A673 (cell line): Measurements from ENCODE around the gene CPAMD8.

ENCODE experiments used
- EZH2 ChIP-seq: fragments of 200-600 bp; sonication (generic); IDR thresholded peaks from 2 replicates; pipeline ENCODE4 v1.6.1; 2017; ENCODE audit warnings: borderline replicate concordance, low read depth, mild to moderate bottlenecking, mixed read lengths, antibody characterized with exemption, low read length; ENCODE audit not compliant: poor library complexity, severe bottlenecking
- TF ChIP-seq, protein P1 (sequence below): fragments of 300-800, 200-600 bp; sonication (generic); conservative IDR thresholded peaks from 2 replicates; pipeline ENCODE4 v1.5.1; 2017; ENCODE audit warnings: low read depth, mild to moderate bottlenecking, antibody characterized with exemption, low read length, moderate library complexity, mixed read lengths

DNA sequence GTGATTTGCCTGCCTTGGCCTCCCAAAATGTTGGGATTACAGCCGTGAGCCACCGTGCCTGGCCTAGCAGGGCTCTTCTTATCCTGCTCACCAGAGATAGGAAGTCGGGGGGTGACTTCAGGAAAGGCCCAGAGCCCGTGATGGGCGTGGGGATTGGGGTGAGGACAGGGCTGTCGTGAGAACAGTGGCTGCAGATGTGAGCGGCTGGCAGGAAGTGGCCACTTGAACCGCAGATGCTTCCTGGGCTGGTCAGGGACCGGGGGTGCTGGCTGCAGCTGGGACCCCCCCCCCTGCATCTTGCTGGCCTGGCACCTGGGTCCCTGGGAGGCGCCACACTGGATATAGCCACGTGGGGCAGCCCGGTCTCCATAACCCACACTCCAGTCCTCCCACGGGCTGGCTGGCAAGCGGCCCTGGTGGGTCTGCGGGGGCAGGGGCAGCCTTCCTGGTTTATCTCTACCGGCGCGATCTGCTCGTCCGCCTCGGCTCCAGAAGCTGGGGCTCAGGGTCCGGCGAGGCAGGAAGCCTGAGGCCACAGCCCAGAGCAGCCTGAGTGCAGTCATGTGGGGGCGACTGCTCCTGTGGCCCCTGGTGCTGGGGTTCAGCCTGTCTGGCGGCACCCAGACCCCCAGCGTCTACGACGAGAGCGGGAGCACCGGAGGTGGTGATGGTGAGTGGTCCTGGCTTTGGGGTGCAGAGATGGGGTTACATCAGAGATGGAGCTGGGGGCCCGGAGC, 137.8 kb downstream of the CPAMD8 start, which contains the start of gene F2RL3:
- TF ChIP-seq, protein P1, sequence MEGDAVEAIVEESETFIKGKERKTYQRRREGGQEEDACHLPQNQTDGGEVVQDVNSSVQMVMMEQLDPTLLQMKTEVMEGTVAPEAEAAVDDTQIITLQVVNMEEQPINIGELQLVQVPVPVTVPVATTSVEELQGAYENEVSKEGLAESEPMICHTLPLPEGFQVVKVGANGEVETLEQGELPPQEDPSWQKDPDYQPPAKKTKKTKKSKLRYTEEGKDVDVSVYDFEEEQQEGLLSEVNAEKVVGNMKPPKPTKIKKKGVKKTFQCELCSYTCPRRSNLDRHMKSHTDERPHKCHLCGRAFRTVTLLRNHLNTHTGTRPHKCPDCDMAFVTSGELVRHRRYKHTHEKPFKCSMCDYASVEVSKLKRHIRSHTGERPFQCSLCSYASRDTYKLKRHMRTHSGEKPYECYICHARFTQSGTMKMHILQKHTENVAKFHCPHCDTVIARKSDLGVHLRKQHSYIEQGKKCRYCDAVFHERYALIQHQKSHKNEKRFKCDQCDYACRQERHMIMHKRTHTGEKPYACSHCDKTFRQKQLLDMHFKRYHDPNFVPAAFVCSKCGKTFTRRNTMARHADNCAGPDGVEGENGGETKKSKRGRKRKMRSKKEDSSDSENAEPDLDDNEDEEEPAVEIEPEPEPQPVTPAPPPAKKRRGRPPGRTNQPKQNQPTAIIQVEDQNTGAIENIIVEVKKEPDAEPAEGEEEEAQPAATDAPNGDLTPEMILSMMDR: no peak
- TF ChIP-seq EZH2: no peak
